Peyer's patch (tissue), 4 donors: ENCODE results near the gene CDH4.

Source experiments
- CTCF ChIP-seq, 6 experiments: fragments of 450-650 bp in 4 of 6; fragments of 200-600 bp in 2 of 6; sonication (generic) in 1 of 6; IDR thresholded peaks; one replicate each; pipeline ENCODE4 v1.5.1; 2017 to 2019; ENCODE audit warnings: antibody characterized with exemption in 6 of 6, mild to moderate bottlenecking in 3 of 6, moderate library complexity in 1 of 6
- POLR2A ChIP-seq, 2 donors: fragments of 450-650 bp; IDR thresholded peaks; one replicate each; pipeline ENCODE4 v1.5.1; 2017; ENCODE audit warnings: antibody characterized with exemption in 2 of 2, mild to moderate bottlenecking in 2 of 2, moderate library complexity in 2 of 2

GRCh38 chr20:61366914-61367313 lies 114.9 kb downstream of the CDH4 start:
- no peak for TF ChIP-seq CTCF (IDR thresholded peaks at IDR 0.05)
- TF ChIP-seq POLR2A (IDR thresholded peaks at IDR 0.05): no peak
